OCI-LY3 (cell line): Measurements from ENCODE around the gene ARFIP1.
A peak's percentile ranks its signal among the peaks of the same experiment; 100 is the strongest.

Source experiments
- EZH2phosphoT487 ChIP-seq: fragments of 200-600 bp; shearing (Covaris generic); IDR thresholded peaks from 2 replicates; pipeline ENCODE4 v1.6.1; 2018; ENCODE audit warnings: antibody characterized with exemption, mixed run types, low read depth
- TF ChIP-seq, protein P1 (sequence below): fragments of 200-600, 300-600 bp; sonication (generic); IDR thresholded peaks from 2 replicates; pipeline ENCODE4 v1.5.1; 2014; ENCODE audit warnings: antibody characterized with exemption, low read length, low read depth

DNA sequence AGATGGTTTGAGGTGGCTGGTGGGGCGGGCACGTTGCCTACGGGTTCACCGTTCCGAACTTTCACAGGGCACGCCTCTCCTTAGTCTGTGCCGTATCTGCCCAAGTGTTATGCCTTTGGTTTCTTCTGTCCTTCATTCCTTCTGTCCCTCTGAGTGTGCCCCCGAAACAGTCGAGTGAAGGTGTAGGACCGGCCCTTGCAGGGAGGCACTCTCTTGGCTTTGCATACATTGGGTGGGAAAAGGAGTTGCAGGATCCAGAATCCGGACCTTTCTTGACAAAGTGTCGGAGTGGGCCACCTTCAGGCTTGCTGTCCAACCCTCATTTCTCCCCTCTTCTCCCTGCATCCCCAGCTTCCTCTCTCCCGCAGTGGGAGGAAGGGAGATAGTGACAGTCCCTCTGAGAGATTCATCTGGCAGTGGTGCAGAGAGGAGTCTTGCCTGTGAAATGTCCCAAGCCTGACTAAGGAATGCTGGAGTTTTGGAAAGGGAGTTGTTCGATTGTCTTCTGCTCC is 569 bp downstream of the ARFIP1 start:
- TF ChIP-seq, protein P1, sequence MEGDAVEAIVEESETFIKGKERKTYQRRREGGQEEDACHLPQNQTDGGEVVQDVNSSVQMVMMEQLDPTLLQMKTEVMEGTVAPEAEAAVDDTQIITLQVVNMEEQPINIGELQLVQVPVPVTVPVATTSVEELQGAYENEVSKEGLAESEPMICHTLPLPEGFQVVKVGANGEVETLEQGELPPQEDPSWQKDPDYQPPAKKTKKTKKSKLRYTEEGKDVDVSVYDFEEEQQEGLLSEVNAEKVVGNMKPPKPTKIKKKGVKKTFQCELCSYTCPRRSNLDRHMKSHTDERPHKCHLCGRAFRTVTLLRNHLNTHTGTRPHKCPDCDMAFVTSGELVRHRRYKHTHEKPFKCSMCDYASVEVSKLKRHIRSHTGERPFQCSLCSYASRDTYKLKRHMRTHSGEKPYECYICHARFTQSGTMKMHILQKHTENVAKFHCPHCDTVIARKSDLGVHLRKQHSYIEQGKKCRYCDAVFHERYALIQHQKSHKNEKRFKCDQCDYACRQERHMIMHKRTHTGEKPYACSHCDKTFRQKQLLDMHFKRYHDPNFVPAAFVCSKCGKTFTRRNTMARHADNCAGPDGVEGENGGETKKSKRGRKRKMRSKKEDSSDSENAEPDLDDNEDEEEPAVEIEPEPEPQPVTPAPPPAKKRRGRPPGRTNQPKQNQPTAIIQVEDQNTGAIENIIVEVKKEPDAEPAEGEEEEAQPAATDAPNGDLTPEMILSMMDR: peak; percentile 8; the same call in 1 of the 2 replicates
- TF ChIP-seq EZH2phosphoT487: no peak
